NK-92 (cell line): ENCODE results near the gene LLCFC1.
"Not testable (repeated sequence)": the region's sequence is repeated elsewhere in the genome, so short reads cannot be mapped to it uniquely, and the experiment has no call there.

Source experiments
- DNase-seq: peaks from one replicate; lab custom pipeline; 2025; ENCODE audit not compliant: unreplicated experiment; lab: John Stamatoyannopoulos, UW

The LLCFC1 gene

DNA sequence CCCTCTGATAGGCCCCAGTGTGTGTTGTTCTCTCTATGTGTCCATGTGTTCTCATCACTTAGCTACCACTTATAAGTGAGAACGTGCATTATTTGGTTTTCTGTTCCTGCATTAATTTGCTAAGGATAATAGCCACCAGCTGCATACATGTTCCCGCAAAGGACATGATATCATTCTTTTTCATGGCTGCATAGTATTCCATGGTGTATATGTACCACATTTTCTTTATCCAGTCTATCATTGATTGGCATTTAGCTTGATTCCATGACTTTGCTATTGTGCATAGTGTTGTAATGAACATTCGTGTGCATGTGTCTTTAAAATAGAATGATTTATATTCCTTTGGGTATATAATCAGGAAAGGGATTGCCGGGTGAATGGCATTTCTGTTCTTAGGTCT lies 39.1 kb downstream of the LLCFC1 start:
- DNase-seq, result not testable (repeated sequence)

DNA sequence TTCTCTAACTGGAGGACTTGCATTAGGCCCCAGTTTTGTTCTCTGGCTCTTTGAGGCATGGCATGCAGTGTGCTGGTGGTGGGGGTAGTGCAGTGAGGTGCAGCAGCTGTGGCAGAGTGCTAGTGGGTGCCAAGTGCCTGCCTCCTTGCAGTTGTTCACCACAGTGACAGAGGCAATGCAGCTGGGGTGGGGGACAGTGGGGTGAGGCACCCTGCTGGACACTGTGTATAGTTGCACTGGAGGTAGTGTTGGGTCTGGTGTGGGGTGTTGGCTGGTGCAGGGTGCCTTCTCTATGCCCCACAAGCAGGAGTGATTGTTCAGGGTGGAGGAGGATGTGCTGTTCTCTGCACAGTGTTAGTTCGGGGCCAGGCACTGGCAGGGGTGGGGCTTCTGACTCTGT lies 44.5 kb downstream of the LLCFC1 start:
- DNase-seq, result no peak

GRCh38 chr7:142984297-142984696 lies 45.0 kb downstream of the LLCFC1 start:
- DNase-seq, result no peak
